Measurements from ENCODE around the gene DISC1.

- no peak for TF ChIP-seq BHLHE40 (IDR thresholded peaks at IDR 0.05; ENCODE audit: borderline replicate concordance)
- TF ChIP-seq FOXM1 (IDR thresholded peaks at IDR 0.05; ENCODE audit: borderline replicate concordance), result no peak
- no peak for TF ChIP-seq FOXA1 (IDR thresholded peaks at IDR 0.05)
- TF ChIP-seq PKNOX1 (IDR thresholded peaks at IDR 0.05), result no peak
- no peak for TF ChIP-seq SP1 (IDR thresholded peaks at IDR 0.05)
- TF ChIP-seq ELF4 (IDR thresholded peaks at IDR 0.05), result no peak
- no peak for TF ChIP-seq SUZ12 (IDR thresholded peaks at IDR 0.05)
- no peak for TF ChIP-seq HDGF (IDR thresholded peaks at IDR 0.05; ENCODE audit: borderline replicate concordance)
- no peak for TF ChIP-seq TARDBP (IDR thresholded peaks at IDR 0.05)
- TF ChIP-seq CTBP1 (IDR thresholded peaks at IDR 0.05; ENCODE audit: borderline replicate concordance), result no peak
- no peak for TF ChIP-seq ZNF384 (IDR thresholded peaks at IDR 0.05)
- TF ChIP-seq LEF1 (IDR thresholded peaks at IDR 0.05; ENCODE audit: borderline replicate concordance), result no peak
- no peak for TF ChIP-seq L3MBTL2 (conservative IDR thresholded peaks at IDR 0.05)
These were observed 331.9 kb downstream of the DISC1 start for GRCh38 chr1:231958448-231958847.
